ENCODE results near the gene GPR17. TPM values are rescaled to one million over a fixed set of nuclear protein-coding genes. Genes with fewer than 3 reads are reported as not detected.

The GPR17 gene
- total RNA-seq, 1 donor from 2014 or later, result not detected

GRCh38 chr2:127654084-127654837 is 8.3 kb downstream of the GPR17 start:
- DNase-seq (ENCODE audit: low read depth), result no peak

- no peak for DNase-seq (ENCODE audit: low read depth)
Observed at GRCh38 chr2:127654838-127655175, 8.9 kb downstream of the GPR17 start.

- DNase-seq (ENCODE audit: low read depth), result no peak
Observed at GRCh38 chr2:127655209-127656073, 9.5 kb downstream of the GPR17 start.

- no peak for DNase-seq (ENCODE audit: low read depth)
Observed at GRCh38 chr2:127656569-127657231, 10.7 kb downstream of the GPR17 start.

- no peak for DNase-seq (ENCODE audit: low read depth)
Observed at GRCh38 chr2:127657232-127657595, 11.3 kb downstream of the GPR17 start.

- DNase-seq (ENCODE audit: low read depth), result no peak
Observed at GRCh38 chr2:127658146-127658545, 12.2 kb downstream of the GPR17 start.

GRCh38 chr2:127658641-127659407 is 12.9 kb downstream of the GPR17 start:
- no peak for DNase-seq (ENCODE audit: low read depth)

- no peak for DNase-seq (ENCODE audit: low read depth)
Observed at GRCh38 chr2:127659408-127660290, 13.7 kb downstream of the GPR17 start.

GRCh38 chr2:127660291-127660578 is 14.3 kb downstream of the GPR17 start:
- no peak for DNase-seq (ENCODE audit: low read depth)

- no peak for DNase-seq (ENCODE audit: low read depth)
Observed at GRCh38 chr2:127661072-127661649, 15.2 kb downstream of the GPR17 start.

- no peak for DNase-seq (ENCODE audit: low read depth)
Observed at GRCh38 chr2:127661949-127662510, 16.1 kb downstream of the GPR17 start.

- DNase-seq (ENCODE audit: low read depth), result no peak
Observed at GRCh38 chr2:127662937-127663565, 17.1 kb downstream of the GPR17 start.

- DNase-seq (ENCODE audit: low read depth), result no peak
Observed at GRCh38 chr2:127663566-127664064, 17.7 kb downstream of the GPR17 start.

GRCh38 chr2:127664065-127664894 is 18.3 kb downstream of the GPR17 start:
- no peak for DNase-seq (ENCODE audit: low read depth)

GRCh38 chr2:127664895-127665225 is 18.9 kb downstream of the GPR17 start:
- DNase-seq (ENCODE audit: low read depth), result no peak

- no peak for DNase-seq (ENCODE audit: low read depth)
Observed at GRCh38 chr2:127665267-127665893, 19.4 kb downstream of the GPR17 start.

- no peak for DNase-seq (ENCODE audit: low read depth)
Observed at GRCh38 chr2:127669056-127669455, 23.1 kb downstream of the GPR17 start.
